Liver (tissue), 9 donors: Measurements from ENCODE around the gene RTF2. TPM values are rescaled to one million over a fixed set of nuclear protein-coding genes. Genes with fewer than 3 reads are reported as not detected.

Source experiments
- DNase-seq: peaks from one replicate; pipeline ENCODE4 v3.0.0-alpha.2; 2017; ENCODE audit warnings: low spot score
- H3K27ac ChIP-seq, 2 donors: one replicate each; pipeline ENCODE4 v1.7.0; 2013; ENCODE audit warnings: inconsistent platforms in 2 of 2, low read length in 2 of 2, control low read depth in 1 of 2, low read depth in 1 of 2, mild to moderate bottlenecking in 1 of 2
- H3K27me3 ChIP-seq, 4 donors: one replicate each; pipeline versions ENCODE4 v1.6.1 to v1.7.0; 2013; ENCODE audit warnings: low read length in 3 of 4, inconsistent platforms in 1 of 4, mild to moderate bottlenecking in 1 of 4, moderate library complexity in 1 of 4; ENCODE audit not compliant: control insufficient read depth in 4 of 4, insufficient read depth in 4 of 4
- H3K36me3 ChIP-seq, 4 donors: one replicate each; pipeline versions ENCODE4 v1.6.1 to v1.7.0; 2013; ENCODE audit warnings: low read length in 3 of 4, mild to moderate bottlenecking in 3 of 4, low read depth in 1 of 4, moderate library complexity in 1 of 4; ENCODE audit not compliant: control insufficient read depth in 4 of 4, insufficient read depth in 3 of 4
- H3K4me1 ChIP-seq, 4 donors: one replicate each; pipeline versions ENCODE4 v1.6.1 to v1.7.0; 2013; ENCODE audit warnings: low read length in 3 of 4, mild to moderate bottlenecking in 3 of 4, moderate library complexity in 1 of 4; ENCODE audit not compliant: control insufficient read depth in 4 of 4, insufficient read depth in 4 of 4
- H3K4me3 ChIP-seq, 3 donors: one replicate each; pipeline versions ENCODE4 v1.6.1 to v1.7.0; 2013; ENCODE audit warnings: low read length in 3 of 3, control low read depth in 1 of 3, low read depth in 1 of 3, mild to moderate bottlenecking in 1 of 3
- H3K9ac ChIP-seq, 2 donors: one replicate each; pipeline ENCODE4 v1.7.0; 2013; ENCODE audit warnings: low read length in 2 of 2, mild to moderate bottlenecking in 2 of 2, moderate library complexity in 2 of 2, control low read depth in 1 of 2, low read depth in 1 of 2
- H3K9me3 ChIP-seq, 4 donors: one replicate each; pipeline versions ENCODE4 v1.6.1 to v1.7.0; 2013; ENCODE audit warnings: low read length in 3 of 4; ENCODE audit not compliant: control insufficient read depth in 4 of 4
- EGR1 ChIP-seq, 2 donors: IDR thresholded peaks; 2 replicates each; pipeline ENCODE4 v1.6.1; 2016 to 2018; ENCODE audit warnings: antibody characterized with exemption in 2 of 2, low read depth in 2 of 2
- FOXA1 ChIP-seq: IDR thresholded peaks from 2 replicates; pipeline ENCODE4 v1.6.1; 2016; ENCODE audit warnings: antibody characterized with exemption
- HNF4G ChIP-seq: IDR thresholded peaks from 2 replicates; pipeline ENCODE4 v1.6.1; 2016; ENCODE audit warnings: antibody characterized with exemption
- JUND ChIP-seq, 2 donors: IDR thresholded peaks; 2 replicates each; pipeline ENCODE4 v1.6.1; 2016; ENCODE audit warnings: antibody characterized with exemption in 2 of 2
- NR2F2 ChIP-seq: IDR thresholded peaks from 2 replicates; pipeline ENCODE4 v1.6.1; 2016; ENCODE audit warnings: antibody characterized with exemption
- RAD21 ChIP-seq, 2 donors: IDR thresholded peaks; 2 replicates each; pipeline ENCODE4 v1.6.1; 2016; ENCODE audit warnings: antibody characterized with exemption in 2 of 2, mild to moderate bottlenecking in 2 of 2
- RXRA ChIP-seq, 2 donors: IDR thresholded peaks; 2 replicates each; pipeline ENCODE4 v1.6.1; 2017 to 2018; ENCODE audit warnings: antibody characterized with exemption in 2 of 2, mild to moderate bottlenecking in 1 of 2
- TAF1 ChIP-seq: conservative IDR thresholded peaks from 2 replicates; pipeline ENCODE4 v1.6.1; 2016; ENCODE audit warnings: antibody characterized with exemption, mild to moderate bottlenecking
- YY1 ChIP-seq: IDR thresholded peaks from 2 replicates; pipeline ENCODE4 v1.6.1; 2016; ENCODE audit warnings: antibody characterized with exemption, mild to moderate bottlenecking
- WGBS: extraction: QIAGEN DNeasy Blood & Tissue Kit; methylation state at CpG from one replicate; pipeline ENCODE4 v1.1.7; 2013; 5-methylcytosine and 5-hydroxymethylcytosine counted together
- polyA plus RNA-seq, 2 donors: library from polyadenylated mRNA; stranded (reverse) in 1 of 2; unstranded in 1 of 2; fragments of 200-250 nt in 1 of 2; fragments of >200 nt in 1 of 2; fragmentation: Nextera tagmentation in 1 of 2; extraction: Ambion mirVana in 1 of 2; gene quantifications; one replicate each; pipeline versions ENCODE4 v1.2.1 to v1.2.3, GENCODE V29; 2013 to 2015
- total RNA-seq, 2 donors: library from RNA; depleted of rRNA; stranded (reverse); fragments of >200 nt; gene quantifications; one replicate each; pipeline ENCODE4 v1.2.3, GENCODE V29; 2014
- TF ChIP-seq, protein P1 (sequence below): IDR thresholded peaks from 2 replicates; pipeline ENCODE4 v1.6.1; 2016; ENCODE audit warnings: antibody characterized with exemption
- TF ChIP-seq, protein P2 (sequence below): fragments of 150-350 bp; IDR thresholded peaks from 2 replicates; pipeline ENCODE4 v1.5.1; 2017; ENCODE audit warnings: improper control_type of control experiment, low read depth, low read length; ENCODE audit not compliant: missing input control
- TF ChIP-seq, protein P3 (sequence below): IDR thresholded peaks from 2 replicates; pipeline ENCODE4 v1.6.1; 2016; ENCODE audit warnings: antibody characterized with exemption
- TF ChIP-seq, protein P4 (sequence below): IDR thresholded peaks from 2 replicates; pipeline ENCODE4 v1.6.1; 2016; ENCODE audit warnings: antibody characterized with exemption
- donor health status: healthy.
- donor health status: healthy.
- donor health status: healthy.
- donor health status: healthy.
- donor health status: healthy.

RTF2 gene
- total and polyA plus RNA-seq, 4 donors, result 29.0 to 46.6 (median 35.1) TPM

DNA sequence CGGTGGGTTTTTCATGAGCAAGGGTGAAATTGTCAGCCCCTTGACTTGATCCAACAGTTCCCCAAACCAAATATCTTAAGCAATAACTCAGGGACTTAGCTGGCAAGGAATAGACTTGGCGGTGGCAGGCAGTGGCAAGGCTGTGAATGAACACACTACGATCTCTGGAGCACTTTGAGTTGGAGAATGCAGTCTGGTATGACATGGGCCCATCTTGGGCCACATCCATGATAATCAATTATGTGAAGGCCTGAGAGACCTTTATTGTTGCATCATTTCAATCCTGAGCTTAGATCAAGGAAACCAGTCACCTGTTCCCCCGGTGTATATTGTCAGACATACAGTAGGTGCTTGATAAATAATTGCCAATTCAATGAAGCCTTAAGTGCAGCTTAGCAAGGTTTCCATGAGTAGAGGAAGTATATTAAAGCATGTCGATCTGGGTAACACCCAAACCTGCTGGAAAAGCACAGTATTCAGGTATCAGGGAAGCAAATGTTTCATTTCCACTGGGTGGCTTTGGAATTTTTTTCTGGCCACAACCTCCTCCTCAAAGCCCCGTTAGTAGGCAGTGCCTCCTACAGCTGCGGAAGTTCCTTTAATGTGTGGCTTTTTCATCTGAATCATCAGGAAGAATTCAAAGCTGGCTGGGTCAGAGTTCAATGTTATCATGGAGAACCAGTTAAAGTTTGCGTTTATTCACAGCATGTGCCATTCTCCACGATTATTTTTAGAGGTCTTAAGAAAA, 46.2 kb upstream of the RTF2 start (continued):
- TF ChIP-seq, protein P1, sequence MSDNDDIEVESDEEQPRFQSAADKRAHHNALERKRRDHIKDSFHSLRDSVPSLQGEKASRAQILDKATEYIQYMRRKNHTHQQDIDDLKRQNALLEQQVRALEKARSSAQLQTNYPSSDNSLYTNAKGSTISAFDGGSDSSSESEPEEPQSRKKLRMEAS, result no peak
- TF ChIP-seq RAD21 (IDR thresholded peaks at IDR 0.05), result no peak

DNA sequence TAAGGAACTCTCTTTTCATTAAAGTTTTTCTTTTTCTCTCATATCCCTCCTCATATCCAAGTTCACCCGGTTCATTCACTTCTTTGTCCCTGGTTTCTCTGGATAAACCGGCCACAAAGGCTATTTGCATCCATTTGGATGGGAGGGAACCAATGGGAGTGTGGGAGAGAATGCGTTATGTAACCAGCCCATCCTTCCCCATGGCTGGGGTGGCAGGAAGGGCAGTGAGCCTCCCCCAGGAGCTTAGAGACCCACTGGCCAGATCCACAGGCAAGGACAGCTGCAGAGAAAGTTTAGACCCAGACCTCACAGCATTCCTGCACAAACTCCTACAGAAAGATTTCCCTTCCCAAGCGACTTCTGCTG, 45.6 kb upstream of the RTF2 start:
- no peak for DNase-seq
- Histone ChIP-seq H3K27ac (no peak overlapping the region), H3K36me3 (no peaks in the 10 kb centered on the region), H3K27me3 (no peaks in the 10 kb centered on the region), H3K4me3 (no peak overlapping the region), H3K9ac (no peak overlapping the region), H3K9me3 (no peaks in the 10 kb centered on the region), H3K4me1 (peaks cover 0 to 3% (median 1%) of the 10 kb centered on the region in 4 donors)
- TF ChIP-seq TAF1, result no peak
- TF ChIP-seq YY1, result no peak
- TF ChIP-seq HNF4G, result no peak
- TF ChIP-seq EGR1 (IDR thresholded peaks at IDR 0.05; ENCODE audit: low read depth in 2 of 2), result no peak
- TF ChIP-seq, protein P2, sequence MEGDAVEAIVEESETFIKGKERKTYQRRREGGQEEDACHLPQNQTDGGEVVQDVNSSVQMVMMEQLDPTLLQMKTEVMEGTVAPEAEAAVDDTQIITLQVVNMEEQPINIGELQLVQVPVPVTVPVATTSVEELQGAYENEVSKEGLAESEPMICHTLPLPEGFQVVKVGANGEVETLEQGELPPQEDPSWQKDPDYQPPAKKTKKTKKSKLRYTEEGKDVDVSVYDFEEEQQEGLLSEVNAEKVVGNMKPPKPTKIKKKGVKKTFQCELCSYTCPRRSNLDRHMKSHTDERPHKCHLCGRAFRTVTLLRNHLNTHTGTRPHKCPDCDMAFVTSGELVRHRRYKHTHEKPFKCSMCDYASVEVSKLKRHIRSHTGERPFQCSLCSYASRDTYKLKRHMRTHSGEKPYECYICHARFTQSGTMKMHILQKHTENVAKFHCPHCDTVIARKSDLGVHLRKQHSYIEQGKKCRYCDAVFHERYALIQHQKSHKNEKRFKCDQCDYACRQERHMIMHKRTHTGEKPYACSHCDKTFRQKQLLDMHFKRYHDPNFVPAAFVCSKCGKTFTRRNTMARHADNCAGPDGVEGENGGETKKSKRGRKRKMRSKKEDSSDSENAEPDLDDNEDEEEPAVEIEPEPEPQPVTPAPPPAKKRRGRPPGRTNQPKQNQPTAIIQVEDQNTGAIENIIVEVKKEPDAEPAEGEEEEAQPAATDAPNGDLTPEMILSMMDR, result no peak
- TF ChIP-seq, protein P3, sequence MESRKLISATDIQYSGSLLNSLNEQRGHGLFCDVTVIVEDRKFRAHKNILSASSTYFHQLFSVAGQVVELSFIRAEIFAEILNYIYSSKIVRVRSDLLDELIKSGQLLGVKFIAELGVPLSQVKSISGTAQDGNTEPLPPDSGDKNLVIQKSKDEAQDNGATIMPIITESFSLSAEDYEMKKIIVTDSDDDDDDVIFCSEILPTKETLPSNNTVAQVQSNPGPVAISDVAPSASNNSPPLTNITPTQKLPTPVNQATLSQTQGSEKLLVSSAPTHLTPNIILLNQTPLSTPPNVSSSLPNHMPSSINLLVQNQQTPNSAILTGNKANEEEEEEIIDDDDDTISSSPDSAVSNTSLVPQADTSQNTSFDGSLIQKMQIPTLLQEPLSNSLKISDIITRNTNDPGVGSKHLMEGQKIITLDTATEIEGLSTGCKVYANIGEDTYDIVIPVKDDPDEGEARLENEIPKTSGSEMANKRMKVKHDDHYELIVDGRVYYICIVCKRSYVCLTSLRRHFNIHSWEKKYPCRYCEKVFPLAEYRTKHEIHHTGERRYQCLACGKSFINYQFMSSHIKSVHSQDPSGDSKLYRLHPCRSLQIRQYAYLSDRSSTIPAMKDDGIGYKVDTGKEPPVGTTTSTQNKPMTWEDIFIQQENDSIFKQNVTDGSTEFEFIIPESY, result no peak
- 82% methylated on average over 4 of the region's 4 CpGs for WGBS

DNA sequence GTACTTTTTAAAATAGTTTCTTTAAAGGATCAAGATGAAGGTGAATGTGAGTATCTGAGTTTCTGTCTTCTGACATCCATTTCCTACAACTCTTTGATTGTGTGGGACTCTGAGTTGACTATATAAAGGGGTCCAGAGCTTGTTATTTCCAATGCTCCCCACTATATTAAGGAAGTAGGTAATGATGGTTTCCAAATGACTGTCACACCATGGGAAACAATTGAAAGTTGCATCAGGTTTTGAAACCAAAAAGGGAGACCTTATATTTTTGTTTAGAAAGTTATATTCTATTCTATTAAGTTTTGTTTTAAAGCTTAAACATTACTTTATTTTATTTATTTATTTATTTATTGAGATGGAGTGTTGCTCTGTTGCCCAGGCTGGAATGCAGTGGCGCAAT, 45.2 kb upstream of the RTF2 start:
- Histone ChIP-seq H3K27ac (no peak overlapping the region), H3K9me3 (no peaks in the 10 kb centered on the region), H3K9ac (no peak overlapping the region), H3K4me1 (peaks cover 0 to 3% (median 1%) of the 10 kb centered on the region in 4 donors), H3K4me3 (no peak overlapping the region), H3K27me3 (no peaks in the 10 kb centered on the region), H3K36me3 (no peaks in the 10 kb centered on the region)
- no peak for TF ChIP-seq FOXA1
- no peak for TF ChIP-seq EGR1 (IDR thresholded peaks at IDR 0.05; ENCODE audit: low read depth in 2 of 2)
- TF ChIP-seq YY1, result no peak
- no peak for TF ChIP-seq RAD21 (IDR thresholded peaks at IDR 0.05)
- no peak for TF ChIP-seq NR2F2
- no peak for TF ChIP-seq JUND (IDR thresholded peaks at IDR 0.05)
- TF ChIP-seq RXRA (IDR thresholded peaks at IDR 0.05), result no peak
- TF ChIP-seq, protein P2, result no peak
- TF ChIP-seq, protein P1, result no peak
- TF ChIP-seq, protein P4, sequence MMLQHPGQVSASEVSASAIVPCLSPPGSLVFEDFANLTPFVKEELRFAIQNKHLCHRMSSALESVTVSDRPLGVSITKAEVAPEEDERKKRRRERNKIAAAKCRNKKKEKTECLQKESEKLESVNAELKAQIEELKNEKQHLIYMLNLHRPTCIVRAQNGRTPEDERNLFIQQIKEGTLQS, result no peak
- TF ChIP-seq HNF4G, result no peak
- DNase-seq, result no peak
- 98% methylated on average over 1 of the region's 1 CpG for whole genome bisulfite sequencing
